Dedifferentiated amniotic fluid mesenchymal stem cell (primary cell): ENCODE results near the gene PDGFRB.

ENCODE experiments used
- DNase-seq: peaks from one replicate; pipeline ENCODE4 v3.0.0-alpha.2; 2016; ENCODE audit errors: extremely low spot score

Gene PDGFRB

GRCh38 chr5:150163035-150163434 is 7.4 kb upstream of the PDGFRB start:
- no peak for DNase-seq

- DNase-seq, result no peak
These were observed 6.5 kb upstream of the PDGFRB start for GRCh38 chr5:150162142-150162513.

- peak; percentile 52 for DNase-seq
These were observed 5.8 kb upstream of the PDGFRB start for GRCh38 chr5:150161242-150162141.

GRCh38 chr5:150160448-150161081 is 4.9 kb upstream of the PDGFRB start:
- no peak for DNase-seq

- no peak for DNase-seq
These were observed 4.1 kb upstream of the PDGFRB start for GRCh38 chr5:150159741-150160179.

GRCh38 chr5:150159031-150159430 is 3.4 kb upstream of the PDGFRB start:
- no peak for DNase-seq

- DNase-seq, result no peak
These were observed 2.7 kb upstream of the PDGFRB start for GRCh38 chr5:150158170-150158949.

GRCh38 chr5:150157168-150157567 is 1.5 kb upstream of the PDGFRB start:
- DNase-seq, result no peak

DNA sequence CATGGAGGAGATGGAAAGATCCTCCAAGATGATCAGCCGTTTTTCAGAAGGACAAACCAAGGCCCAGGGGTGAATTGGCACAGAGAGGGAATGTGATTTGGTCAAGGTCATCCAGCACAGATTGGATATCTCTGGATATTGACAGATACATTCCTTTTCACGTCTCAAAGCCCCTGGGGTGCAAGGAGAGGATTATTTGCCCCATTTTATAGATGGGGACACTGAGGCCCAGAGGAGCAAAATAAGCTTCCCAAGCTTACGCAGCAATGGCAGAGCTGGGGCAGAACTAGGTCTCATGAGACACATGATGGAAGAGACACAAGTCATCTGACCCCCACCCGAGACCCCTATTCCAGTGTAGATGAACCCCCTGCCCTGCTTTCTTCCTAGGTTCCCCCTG is 895 bp upstream of the PDGFRB start:
- no peak for DNase-seq

DNA sequence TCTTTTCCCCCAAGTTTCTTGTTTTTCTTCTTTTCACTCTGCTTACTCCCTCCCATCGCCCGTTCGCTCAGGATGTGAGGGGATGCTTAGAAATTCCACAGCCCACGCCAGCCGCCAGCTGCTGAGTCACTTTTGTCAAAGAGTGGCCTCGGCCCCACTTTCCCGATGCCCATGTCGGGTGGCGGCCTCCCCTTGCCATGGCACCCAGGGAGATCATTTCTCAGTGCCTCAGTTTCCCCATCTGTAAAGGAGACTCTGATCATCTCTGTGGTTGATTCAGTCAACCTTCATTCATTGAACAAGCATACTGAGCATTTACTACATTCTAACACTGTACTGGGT is 353 bp upstream of the PDGFRB start:
- DNase-seq, result no peak

DNA sequence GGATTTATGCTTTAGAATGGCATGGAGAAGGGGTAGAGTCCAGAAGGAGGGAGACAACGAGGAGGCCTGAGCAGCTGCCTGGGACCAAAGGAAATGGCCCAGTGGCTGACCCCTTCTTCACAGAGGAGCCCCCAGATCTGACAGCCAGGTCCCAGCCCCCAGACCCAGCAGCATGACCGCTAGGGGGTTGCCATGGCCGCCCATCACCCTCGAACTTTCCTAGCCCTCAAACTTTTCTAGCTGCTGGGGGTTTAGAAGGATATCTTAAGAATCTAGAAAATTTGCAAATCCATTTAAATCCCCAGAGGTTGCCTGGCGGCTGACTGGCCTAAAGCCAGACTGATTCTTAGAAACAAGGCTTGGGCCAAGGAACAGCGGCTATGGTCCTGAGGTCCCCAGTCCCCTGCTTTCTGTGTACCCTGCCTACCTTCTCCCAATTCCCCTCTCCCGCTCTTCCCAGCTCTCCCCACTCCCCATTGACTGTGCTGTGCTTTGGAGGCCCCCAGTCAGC is 972 bp downstream of the PDGFRB start:
- DNase-seq, result no peak

DNA sequence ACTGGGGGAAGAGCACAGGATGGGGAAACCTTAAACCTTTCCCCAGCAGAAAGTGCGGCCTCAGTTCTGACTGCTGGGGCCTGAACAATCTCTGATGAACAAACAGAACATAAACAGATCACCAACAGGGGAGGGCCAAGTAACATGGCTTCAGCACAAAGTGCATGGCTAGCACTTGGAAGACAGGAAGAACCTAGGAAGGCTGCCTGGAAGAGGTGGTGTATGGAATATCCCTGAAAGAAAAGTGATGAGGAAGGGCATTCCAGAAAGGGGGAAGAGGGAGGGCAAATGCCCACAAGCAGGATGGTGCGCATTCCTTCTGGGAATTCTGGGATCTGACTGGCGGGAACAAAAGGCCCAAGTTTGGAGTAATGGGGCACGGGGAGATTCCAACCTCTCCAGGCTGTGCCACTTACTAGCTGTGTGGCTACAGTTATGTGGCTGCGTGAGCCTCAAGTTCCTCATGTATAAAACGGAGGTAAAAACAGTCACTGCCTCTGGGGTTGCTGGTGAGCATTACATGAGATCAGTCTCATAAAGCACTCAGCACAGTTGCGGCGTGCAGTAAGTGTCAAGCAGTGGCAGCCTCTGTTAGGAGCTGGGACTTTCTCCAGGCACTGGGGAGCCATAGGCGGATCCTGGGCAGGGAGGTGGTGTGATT is 1.6 kb downstream of the PDGFRB start:
- DNase-seq, result peak; percentile 59

DNA sequence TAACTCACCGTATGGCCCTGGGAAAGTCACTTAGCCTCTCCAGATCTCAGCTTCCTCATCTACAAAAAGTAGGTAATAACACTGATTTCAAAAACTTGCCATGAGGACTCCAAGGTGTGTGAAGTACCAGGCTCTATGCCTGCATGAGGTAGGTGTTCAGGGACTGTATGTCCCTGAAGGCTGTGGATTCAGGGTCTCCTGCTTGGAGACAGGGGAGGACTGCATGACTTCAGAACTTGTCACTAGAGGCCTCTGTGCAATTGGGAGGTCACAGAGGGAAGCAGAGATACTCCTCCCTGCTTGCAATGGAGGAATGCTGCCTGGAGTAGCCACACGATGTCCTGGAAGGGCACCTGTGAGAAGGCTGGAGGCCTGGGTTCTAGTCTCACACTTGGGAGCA is 2.2 kb downstream of the PDGFRB start:
- DNase-seq, result no peak

DNA sequence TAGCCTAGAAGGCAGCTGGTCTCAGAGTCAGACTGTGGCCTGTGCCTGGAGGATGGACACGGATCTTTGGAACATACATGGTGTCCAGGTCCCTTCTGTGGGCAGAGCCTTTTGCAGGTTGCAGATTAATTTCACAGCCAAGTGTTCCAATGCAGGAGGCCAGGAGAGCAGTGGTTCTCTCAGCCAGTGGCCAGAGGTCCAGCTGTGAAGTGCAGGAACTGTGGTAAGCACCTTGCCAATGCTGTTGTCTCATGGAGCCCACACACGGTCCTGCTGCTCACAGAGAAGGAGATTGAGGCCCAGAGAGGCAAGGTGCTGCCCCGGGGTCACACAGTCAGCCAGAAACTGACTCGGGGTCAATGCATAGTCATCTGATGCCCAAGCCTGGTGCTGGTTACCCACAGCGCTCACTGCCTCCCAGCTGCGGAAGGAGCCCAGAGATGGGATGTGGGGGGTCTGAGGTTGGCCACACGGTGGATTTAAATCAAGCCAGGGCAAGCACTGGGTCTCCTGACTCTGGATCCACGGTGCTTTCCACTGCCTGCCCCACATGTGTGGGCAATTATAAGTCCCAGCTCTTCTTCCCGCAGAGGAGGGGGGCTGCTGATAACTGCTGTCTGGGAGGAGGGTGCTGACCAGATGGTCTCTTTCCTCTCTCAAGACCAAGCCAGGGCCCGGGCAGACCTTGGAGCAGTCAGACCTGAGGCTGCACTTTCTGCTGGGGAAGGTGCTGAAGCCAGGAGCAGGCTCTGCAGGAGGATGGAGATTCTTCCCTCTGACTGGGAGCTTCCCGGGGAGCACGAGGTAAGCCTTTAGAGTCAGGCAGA is 2.8 kb downstream of the PDGFRB start:
- DNase-seq, result no peak

- no peak for DNase-seq
These were observed 6.0 kb downstream of the PDGFRB start for GRCh38 chr5:150149618-150150017.

DNA sequence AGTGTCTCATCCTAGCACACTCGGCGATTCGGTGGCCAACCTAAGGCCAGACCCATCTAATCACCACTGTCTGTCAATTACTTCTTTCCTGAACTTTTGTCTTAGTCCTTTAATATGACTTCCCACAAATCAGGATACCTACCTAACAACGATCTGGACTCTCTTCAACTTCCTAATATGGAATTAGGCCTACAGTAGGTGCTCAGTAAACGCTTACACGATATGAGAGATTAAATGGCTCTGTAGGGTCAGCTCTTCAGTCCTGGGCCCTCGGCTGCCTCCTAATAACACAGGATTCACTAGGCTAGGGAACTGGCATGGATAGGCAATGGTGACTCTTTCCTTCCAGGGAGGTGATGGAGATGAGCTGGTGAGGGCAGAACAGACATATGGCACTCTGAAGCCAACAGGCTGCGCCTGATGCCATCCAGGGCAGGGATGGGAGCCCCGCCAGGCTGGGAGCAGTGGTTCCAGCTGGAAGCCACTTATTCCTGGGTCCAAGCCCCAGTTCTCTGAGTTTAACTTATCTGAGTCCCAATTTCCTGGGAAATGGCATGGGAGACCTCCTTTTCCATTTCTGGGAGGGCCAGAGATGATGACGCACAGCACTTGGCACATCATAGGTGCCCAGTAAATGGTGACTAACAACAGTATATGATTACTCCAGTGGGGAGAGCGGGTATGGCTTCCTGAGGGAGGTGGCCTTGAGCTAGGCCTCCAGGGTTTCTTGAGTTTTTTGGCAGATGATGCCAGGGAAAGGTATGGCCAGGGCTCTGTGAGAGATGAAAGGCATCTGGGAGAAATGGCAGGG is 7.3 kb downstream of the PDGFRB start:
- DNase-seq, result no peak

GRCh38 chr5:150147670-150148069 is 8.0 kb downstream of the PDGFRB start:
- DNase-seq, result no peak

- no peak for DNase-seq
These were observed 8.6 kb downstream of the PDGFRB start for GRCh38 chr5:150146862-150147601.

DNA sequence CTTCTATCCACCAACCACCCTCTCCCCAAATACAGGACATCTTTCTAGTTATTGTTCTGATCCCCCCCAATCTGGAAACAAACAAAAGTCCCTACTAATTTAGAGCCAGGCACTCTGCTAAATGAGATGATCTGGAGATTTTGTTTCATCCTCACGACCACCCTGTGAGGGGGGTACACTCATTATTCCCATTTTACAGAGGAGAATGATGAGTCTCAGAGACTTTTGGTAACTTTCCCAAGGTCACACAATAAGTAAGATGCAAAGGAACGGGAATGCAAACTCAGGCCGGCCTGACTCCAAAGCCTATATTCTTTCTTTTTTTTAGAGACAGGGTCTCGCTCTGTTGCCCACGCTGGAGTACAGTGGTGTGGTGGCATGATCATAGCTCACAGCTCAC is 9.4 kb downstream of the PDGFRB start:
- DNase-seq, result no peak
